Panc1 (cell line): ENCODE measurements around the gene CNIH1.

Experiments used
- POLR2AphosphoS5 ChIP-seq: IDR thresholded peaks from 2 replicates; pipeline ENCODE4 v1.6.1; 2012; ENCODE audit warnings: mild to moderate bottlenecking, low read depth, low read length, moderate library complexity
- TCF7L2 ChIP-seq: IDR thresholded peaks from 2 replicates; pipeline ENCODE4 v1.6.1; 2011; ENCODE audit warnings: mild to moderate bottlenecking, low read depth, low read length, inconsistent platforms
- TF ChIP-seq, protein P1 (sequence below): fragments of 450-650 bp; IDR thresholded peaks from 2 replicates; pipeline ENCODE4 v1.5.1; 2017; ENCODE audit warnings: mild to moderate bottlenecking

- TF ChIP-seq, protein P1, sequence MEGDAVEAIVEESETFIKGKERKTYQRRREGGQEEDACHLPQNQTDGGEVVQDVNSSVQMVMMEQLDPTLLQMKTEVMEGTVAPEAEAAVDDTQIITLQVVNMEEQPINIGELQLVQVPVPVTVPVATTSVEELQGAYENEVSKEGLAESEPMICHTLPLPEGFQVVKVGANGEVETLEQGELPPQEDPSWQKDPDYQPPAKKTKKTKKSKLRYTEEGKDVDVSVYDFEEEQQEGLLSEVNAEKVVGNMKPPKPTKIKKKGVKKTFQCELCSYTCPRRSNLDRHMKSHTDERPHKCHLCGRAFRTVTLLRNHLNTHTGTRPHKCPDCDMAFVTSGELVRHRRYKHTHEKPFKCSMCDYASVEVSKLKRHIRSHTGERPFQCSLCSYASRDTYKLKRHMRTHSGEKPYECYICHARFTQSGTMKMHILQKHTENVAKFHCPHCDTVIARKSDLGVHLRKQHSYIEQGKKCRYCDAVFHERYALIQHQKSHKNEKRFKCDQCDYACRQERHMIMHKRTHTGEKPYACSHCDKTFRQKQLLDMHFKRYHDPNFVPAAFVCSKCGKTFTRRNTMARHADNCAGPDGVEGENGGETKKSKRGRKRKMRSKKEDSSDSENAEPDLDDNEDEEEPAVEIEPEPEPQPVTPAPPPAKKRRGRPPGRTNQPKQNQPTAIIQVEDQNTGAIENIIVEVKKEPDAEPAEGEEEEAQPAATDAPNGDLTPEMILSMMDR: no peak
- no peak for TF ChIP-seq POLR2AphosphoS5
- no peak for TF ChIP-seq TCF7L2
Measured at GRCh38 chr14:54444681-54445080, 3.5 kb upstream of the CNIH1 start.
